K562 treated with DMSO at 1 percent for 4 hours (cell line): Measurements from ENCODE around the gene TRIM32. TPM values are rescaled to one million over a fixed set of nuclear protein-coding genes. Genes with fewer than 3 reads are reported as not detected.

ENCODE experiments used
- total RNA-seq: library from RNA; unstranded; fragments of 300-600 nt; gene quantifications from 2 replicates; pipeline ENCODE4 v1.2.3, GENCODE V29; 2022; ENCODE audit not compliant: insufficient read depth

Gene TRIM32, protein sequence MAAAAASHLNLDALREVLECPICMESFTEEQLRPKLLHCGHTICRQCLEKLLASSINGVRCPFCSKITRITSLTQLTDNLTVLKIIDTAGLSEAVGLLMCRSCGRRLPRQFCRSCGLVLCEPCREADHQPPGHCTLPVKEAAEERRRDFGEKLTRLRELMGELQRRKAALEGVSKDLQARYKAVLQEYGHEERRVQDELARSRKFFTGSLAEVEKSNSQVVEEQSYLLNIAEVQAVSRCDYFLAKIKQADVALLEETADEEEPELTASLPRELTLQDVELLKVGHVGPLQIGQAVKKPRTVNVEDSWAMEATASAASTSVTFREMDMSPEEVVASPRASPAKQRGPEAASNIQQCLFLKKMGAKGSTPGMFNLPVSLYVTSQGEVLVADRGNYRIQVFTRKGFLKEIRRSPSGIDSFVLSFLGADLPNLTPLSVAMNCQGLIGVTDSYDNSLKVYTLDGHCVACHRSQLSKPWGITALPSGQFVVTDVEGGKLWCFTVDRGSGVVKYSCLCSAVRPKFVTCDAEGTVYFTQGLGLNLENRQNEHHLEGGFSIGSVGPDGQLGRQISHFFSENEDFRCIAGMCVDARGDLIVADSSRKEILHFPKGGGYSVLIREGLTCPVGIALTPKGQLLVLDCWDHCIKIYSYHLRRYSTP
- total RNA-seq = 4.4 and 5.6 TPM in 2 replicates

DNA sequence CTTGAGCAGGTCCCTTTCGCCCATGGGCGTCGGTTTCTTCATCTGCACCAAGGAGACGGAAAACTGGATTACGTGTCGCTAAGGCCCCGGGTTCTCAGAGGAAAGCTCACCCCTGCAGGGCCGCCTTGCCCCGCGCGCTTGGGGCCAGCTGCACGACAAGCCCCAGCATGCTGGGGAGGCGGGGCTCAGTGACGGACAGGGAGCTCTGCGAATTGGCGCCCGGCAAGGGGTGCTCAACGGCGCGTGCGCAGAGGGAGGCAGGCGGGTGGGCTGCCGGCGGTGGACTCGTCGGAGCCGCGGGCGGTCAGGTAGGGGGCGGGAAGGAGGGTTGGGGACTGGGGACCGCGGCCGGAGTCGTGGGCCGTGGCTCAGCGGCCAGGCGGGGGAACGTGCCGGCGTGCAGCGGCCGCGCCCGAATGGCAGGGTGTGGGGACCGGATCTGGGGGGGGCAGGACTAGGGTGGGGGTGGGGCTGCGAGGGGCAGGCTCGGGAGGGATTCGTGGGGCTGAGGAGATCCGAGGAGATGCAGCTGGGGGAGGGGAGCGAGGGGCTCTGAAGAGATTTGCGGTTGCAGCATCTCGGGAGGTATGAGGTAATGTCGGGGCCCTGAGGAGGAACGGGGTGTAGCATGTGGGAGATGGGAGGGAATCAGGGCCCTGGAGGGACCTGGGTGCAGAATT, at the start of gene TRIM32:
Gene TRIM32, plus strand, starts transcription at position 232 of the 680 bp plus-strand sequence. CDS start 10,438 bp downstream, outside the sequence.

